NOMO-1 treated with dmso at 0.1 percent for 144 hours (cell line): ENCODE data around the gene SUPT3H.
A peak's percentile ranks its signal among the peaks of the same experiment; 100 is the strongest.

Experiments used
- DNase-seq: peaks from one replicate; lab custom pipeline; 2025; ENCODE audit not compliant: unreplicated experiment; lab: John Stamatoyannopoulos, UW

The SUPT3H gene

GRCh38 chr6:45394586-45395095 lies 16.9 kb upstream of the SUPT3H start:
- no peak for DNase-seq

GRCh38 chr6:45388328-45388727 lies 10.6 kb upstream of the SUPT3H start:
- no peak for DNase-seq

- no peak for DNase-seq
Observed at GRCh38 chr6:45387236-45387635, 9.5 kb upstream of the SUPT3H start.

- peak; percentile 17 for DNase-seq
Observed at GRCh38 chr6:45386501-45386900, 8.8 kb upstream of the SUPT3H start.

GRCh38 chr6:45382391-45382790 lies 4.7 kb upstream of the SUPT3H start:
- DNase-seq, result no peak

DNA sequence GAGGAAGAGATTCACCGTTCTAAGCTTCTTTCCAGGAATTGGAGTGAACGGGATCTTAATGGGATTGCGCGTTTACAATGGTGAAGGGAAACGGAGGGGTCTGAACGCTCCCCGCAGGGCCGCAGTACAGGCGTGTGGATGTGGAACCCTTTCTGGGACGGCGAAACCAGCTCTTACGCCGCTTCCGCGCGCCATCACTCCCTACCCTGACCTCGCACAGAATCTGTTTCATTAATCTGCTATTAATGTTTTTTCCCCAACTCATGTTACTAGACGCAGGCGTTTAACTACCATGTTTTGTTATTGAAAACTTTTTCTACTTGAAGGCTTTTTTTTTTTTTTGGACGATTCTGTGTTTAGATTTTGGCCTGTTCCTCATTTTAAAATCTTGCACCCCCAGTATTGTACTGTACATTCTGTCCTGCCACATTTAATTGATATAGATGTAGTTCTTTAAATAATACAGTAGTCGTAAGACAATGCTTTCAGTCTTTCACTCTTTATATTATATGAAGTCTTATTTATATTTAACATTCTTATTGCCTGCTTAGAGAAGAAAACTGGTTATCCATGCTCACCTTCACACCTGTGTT lies 696 bp upstream of the SUPT3H start:
- DNase-seq, result peak; percentile 46

- DNase-seq, result peak; percentile 57
Observed at GRCh38 chr6:45377043-45377553, 636 bp downstream of the SUPT3H start.

DNA sequence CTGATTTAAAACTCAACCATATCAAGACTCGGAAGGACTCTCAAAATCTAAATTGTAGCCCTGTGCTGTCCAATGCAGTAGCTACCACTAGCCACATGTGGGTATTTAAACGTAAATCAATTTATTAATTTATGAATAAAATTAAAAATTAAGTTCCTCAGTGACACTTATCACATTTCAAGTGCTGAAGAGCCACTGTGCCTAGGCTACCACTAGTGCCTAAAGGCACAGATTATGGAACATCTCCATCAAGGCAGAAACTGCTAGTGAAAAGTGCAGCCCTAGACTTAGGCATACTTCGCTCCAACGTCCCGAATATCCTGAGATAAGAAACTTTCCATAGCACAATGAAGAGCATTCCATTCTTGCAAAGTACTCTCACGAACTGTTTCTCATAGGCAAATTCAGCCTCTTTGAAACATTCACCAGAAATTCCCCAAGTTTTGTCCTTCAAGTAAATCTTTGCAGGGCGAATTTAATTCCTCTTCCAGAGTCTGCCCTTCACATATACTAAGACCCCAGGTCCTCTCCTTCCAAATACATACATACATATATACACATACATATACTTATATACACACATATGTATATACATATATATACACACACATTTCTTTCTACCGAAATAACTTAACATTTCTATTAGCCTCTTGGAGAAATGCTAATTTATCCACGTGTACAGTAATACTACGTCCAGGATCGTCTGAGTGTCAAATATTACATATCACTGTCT lies 1.3 kb downstream of the SUPT3H start:
- DNase-seq, result no peak

GRCh38 chr6:45375449-45375848 lies 2.3 kb downstream of the SUPT3H start:
- no peak for DNase-seq

GRCh38 chr6:45371924-45372573 lies 5.7 kb downstream of the SUPT3H start:
- DNase-seq, result no peak

- DNase-seq, result no peak
Observed at GRCh38 chr6:45369870-45370269, 7.9 kb downstream of the SUPT3H start.

- no peak for DNase-seq
Observed at GRCh38 chr6:45367999-45368398, 9.7 kb downstream of the SUPT3H start.

GRCh38 chr6:45366534-45366933 lies 11.2 kb downstream of the SUPT3H start:
- DNase-seq, result no peak

DNA sequence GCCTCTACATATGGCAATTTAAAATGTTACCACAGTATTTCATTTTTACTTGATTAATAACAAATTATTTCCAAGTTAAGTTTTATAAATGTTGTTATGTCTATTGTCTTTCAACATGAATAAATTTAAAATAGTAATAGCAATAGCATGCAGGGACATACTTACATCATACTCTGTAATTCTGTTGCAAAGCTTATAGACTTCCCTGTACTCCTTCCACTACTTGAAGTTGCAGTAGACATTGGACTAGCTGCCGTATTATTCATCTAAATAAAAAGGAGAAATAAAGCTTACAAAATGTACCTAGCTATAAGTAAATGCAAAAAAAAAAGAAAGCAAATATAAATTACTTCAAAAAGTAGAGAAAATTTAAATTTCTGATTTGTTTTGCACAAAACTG lies 12.7 kb downstream of the SUPT3H start:
- DNase-seq, result no peak

GRCh38 chr6:45364466-45364865 lies 13.3 kb downstream of the SUPT3H start:
- no peak for DNase-seq

GRCh38 chr6:45353654-45354053 lies 24.1 kb downstream of the SUPT3H start:
- DNase-seq, result no peak

GRCh38 chr6:45351667-45352066 lies 26.1 kb downstream of the SUPT3H start:
- DNase-seq, result peak; percentile 2

DNA sequence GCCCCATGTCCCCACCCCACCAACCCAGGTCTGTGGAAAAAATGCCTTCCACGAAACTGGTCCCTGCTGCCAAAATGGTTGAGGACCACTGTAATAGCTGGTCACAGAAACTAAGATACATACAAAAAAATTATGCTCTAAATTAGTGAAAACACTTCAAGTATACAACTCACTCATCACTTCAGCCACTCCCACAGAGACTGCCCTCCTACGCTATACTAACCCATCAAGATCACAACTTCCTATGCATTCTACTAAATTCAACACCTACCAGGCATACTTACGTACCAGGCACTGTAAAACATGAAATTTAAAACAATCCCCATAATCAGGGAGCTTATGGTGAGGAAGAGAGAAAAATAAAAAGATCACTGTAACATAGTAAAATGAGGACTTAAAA lies 26.7 kb downstream of the SUPT3H start:
- DNase-seq, result no peak

GRCh38 chr6:45350186-45350710 lies 27.5 kb downstream of the SUPT3H start:
- DNase-seq, result no peak

GRCh38 chr6:45344900-45345299 lies 32.8 kb downstream of the SUPT3H start:
- DNase-seq, result no peak

- no peak for DNase-seq
Observed at GRCh38 chr6:45328523-45328922, 49.2 kb downstream of the SUPT3H start.
